HEK293 (cell line): ENCODE measurements around the gene DNAH8.

Experiments used
- MEIS1 ChIP-seq: sonication (generic); formaldehyde crosslinking; IDR thresholded peaks from 2 replicates; pipeline ENCODE4 v1.8.1; 2022; ENCODE audit warnings: missing genetic modification reagents, mild to moderate bottlenecking, borderline replicate concordance
- ZNF112 ChIP-seq: fragments of 450-650 bp; formaldehyde crosslinking; IDR thresholded peaks from 2 replicates; pipeline ENCODE4 v1.5.0; 2017; ENCODE audit warnings: missing biosample characterization, missing genetic modification characterization
- ZNF140 ChIP-seq: fragments of 450-650 bp; formaldehyde crosslinking; IDR thresholded peaks from 2 replicates; pipeline ENCODE4 v1.5.1; 2016; ENCODE audit warnings: missing biosample characterization, missing genetic modification characterization
- ZNF274 ChIP-seq, 2 experiments: fragments of 200-500 bp in 1 of 2; fragments of 450-650 bp in 1 of 2; sonication (Bioruptor generic) in 1 of 2; formaldehyde crosslinking in 1 of 2; IDR thresholded peaks; 2 replicates each; pipeline versions ENCODE4 v1.5.1 to v1.6.1; 2014 to 2016; ENCODE audit warnings: borderline replicate concordance in 1 of 2, inconsistent platforms in 1 of 2, low read length in 1 of 2, missing biosample characterization in 1 of 2, missing genetic modification characterization in 1 of 2
- ZNF433 ChIP-seq: fragments of 450-650 bp; formaldehyde crosslinking; IDR thresholded peaks from 2 replicates; pipeline ENCODE4 v1.5.1; 2016; ENCODE audit warnings: missing biosample characterization, missing genetic modification characterization, low read depth
- ZNF768 ChIP-seq: fragments of 450-650 bp; formaldehyde crosslinking; IDR thresholded peaks from 2 replicates; pipeline ENCODE4 v1.5.1; 2018; ENCODE audit warnings: missing biosample characterization, mild to moderate bottlenecking, missing genetic modification characterization
- TF ChIP-seq, protein P1 (sequence below): fragments of 450-650 bp; formaldehyde crosslinking; IDR thresholded peaks from 2 replicates; pipeline ENCODE4 v1.5.1; 2016; ENCODE audit warnings: missing biosample characterization, missing genetic modification characterization
- TF ChIP-seq, protein P2 (sequence below): fragments of 450-650 bp; formaldehyde crosslinking; IDR thresholded peaks from 2 replicates; pipeline ENCODE4 v1.5.1; 2016; ENCODE audit warnings: missing biosample characterization, missing genetic modification characterization
- TF ChIP-seq, protein P3 (sequence below): fragments of 450-650 bp; formaldehyde crosslinking; IDR thresholded peaks from 2 replicates; pipeline ENCODE4 v1.5.1; 2017; ENCODE audit warnings: missing biosample characterization, mild to moderate bottlenecking, missing genetic modification characterization, moderate library complexity

DNA sequence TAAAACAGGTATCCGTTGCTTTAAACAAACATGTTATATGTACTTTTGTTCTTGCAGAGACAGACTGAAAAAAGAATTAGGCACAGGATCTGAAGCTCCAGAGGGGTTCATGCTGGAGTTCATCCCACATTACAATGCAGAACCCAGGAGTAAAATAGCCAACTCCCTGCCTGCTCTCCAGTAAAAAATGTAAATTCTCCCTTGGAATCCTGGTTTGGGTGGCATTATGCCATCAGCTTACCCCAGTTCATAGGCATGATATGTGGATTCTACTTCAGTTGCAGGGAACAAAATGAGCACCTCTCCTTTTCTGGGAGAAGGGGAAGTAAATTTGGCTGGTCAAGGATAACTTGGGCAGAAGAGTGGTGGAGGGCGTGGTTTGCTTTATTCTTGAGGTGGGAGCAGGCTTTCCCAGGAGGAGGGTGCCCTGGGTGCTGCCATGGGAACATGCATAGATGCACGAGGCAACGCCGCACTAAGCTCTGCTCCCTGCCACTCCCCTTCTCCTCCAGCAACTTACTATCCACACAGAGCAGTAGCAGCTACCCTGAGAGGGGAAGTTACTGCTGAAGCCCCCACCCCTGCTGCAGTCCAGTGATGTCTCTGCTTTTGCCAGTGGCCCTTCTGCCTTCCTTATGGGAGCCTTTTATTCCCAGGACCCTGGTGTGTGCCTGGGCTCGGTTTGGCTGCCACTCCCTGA is 261.8 kb downstream of the DNAH8 start:
- TF ChIP-seq, protein P1, sequence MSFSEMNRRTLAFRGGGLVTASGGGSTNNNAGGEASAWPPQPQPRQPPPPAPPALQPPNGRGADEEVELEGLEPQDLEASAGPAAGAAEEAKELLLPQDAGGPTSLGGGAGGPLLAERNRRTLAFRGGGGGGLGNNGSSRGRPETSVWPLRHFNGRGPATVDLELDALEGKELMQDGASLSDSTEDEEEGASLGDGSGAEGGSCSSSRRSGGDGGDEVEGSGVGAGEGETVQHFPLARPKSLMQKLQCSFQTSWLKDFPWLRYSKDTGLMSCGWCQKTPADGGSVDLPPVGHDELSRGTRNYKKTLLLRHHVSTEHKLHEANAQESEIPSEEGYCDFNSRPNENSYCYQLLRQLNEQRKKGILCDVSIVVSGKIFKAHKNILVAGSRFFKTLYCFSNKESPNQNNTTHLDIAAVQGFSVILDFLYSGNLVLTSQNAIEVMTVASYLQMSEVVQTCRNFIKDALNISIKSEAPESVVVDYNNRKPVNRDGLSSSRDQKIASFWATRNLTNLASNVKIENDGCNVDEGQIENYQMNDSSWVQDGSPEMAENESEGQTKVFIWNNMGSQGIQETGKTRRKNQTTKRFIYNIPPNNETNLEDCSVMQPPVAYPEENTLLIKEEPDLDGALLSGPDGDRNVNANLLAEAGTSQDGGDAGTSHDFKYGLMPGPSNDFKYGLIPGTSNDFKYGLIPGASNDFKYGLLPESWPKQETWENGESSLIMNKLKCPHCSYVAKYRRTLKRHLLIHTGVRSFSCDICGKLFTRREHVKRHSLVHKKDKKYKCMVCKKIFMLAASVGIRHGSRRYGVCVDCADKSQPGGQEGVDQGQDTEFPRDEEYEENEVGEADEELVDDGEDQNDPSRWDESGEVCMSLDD (tag by site-specific recombination): no peak
- TF ChIP-seq, protein P2, sequence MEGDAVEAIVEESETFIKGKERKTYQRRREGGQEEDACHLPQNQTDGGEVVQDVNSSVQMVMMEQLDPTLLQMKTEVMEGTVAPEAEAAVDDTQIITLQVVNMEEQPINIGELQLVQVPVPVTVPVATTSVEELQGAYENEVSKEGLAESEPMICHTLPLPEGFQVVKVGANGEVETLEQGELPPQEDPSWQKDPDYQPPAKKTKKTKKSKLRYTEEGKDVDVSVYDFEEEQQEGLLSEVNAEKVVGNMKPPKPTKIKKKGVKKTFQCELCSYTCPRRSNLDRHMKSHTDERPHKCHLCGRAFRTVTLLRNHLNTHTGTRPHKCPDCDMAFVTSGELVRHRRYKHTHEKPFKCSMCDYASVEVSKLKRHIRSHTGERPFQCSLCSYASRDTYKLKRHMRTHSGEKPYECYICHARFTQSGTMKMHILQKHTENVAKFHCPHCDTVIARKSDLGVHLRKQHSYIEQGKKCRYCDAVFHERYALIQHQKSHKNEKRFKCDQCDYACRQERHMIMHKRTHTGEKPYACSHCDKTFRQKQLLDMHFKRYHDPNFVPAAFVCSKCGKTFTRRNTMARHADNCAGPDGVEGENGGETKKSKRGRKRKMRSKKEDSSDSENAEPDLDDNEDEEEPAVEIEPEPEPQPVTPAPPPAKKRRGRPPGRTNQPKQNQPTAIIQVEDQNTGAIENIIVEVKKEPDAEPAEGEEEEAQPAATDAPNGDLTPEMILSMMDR: no peak
- TF ChIP-seq ZNF768 (no peak), ZNF433 (tag by site-specific recombination) (no peak), ZNF112 (no peak), ZNF274 (IDR thresholded peaks at IDR 0.05; ENCODE audit: low read length) (no peak), ZNF274 (tag by site-specific recombination; IDR thresholded peaks at IDR 0.05; ENCODE audit: borderline replicate concordance) (no peak), ZNF140 (tag by site-specific recombination) (no peak), MEIS1 (no peak)
- TF ChIP-seq, protein P3, sequence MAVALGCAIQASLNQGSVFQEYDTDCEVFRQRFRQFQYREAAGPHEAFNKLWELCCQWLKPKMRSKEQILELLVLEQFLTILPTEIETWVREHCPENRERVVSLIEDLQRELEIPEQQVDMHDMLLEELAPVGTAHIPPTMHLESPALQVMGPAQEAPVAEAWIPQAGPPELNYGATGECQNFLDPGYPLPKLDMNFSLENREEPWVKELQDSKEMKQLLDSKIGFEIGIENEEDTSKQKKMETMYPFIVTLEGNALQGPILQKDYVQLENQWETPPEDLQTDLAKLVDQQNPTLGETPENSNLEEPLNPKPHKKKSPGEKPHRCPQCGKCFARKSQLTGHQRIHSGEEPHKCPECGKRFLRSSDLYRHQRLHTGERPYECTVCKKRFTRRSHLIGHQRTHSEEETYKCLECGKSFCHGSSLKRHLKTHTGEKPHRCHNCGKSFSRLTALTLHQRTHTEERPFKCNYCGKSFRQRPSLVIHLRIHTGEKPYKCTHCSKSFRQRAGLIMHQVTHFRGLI (tag by site-specific recombination): no peak
